HG02571 (cell line): ENCODE data around the gene FAH.

Experiments used
- ATAC-seq: cut with Tn5 transposase; IDR thresholded peaks from one replicate; pipeline ENCODE4 v1.9.1; 2021; ENCODE audit warnings: mild to moderate bottlenecking, moderate library complexity; ENCODE audit not compliant: unreplicated experiment

The FAH gene

GRCh38 chr15:80231371-80231770 lies 78.6 kb downstream of the FAH start:
- no peak for ATAC-seq

- ATAC-seq, result no peak
Measured at GRCh38 chr15:80233581-80233980, 80.8 kb downstream of the FAH start.

- no peak for ATAC-seq
Measured at GRCh38 chr15:80234883-80235282, 82.1 kb downstream of the FAH start.
